GM19240 (cell line): ENCODE measurements around the gene SH3RF3.

ENCODE experiments used
- DNase-seq: peaks from one replicate; pipeline ENCODE4 v3.0.0; 2011; ENCODE audit warnings: low spot score; ENCODE audit not compliant: insufficient read length

The SH3RF3 gene

GRCh38 chr2:109199790-109200189, 70.8 kb downstream of the SH3RF3 start:
- no peak for DNase-seq

DNA sequence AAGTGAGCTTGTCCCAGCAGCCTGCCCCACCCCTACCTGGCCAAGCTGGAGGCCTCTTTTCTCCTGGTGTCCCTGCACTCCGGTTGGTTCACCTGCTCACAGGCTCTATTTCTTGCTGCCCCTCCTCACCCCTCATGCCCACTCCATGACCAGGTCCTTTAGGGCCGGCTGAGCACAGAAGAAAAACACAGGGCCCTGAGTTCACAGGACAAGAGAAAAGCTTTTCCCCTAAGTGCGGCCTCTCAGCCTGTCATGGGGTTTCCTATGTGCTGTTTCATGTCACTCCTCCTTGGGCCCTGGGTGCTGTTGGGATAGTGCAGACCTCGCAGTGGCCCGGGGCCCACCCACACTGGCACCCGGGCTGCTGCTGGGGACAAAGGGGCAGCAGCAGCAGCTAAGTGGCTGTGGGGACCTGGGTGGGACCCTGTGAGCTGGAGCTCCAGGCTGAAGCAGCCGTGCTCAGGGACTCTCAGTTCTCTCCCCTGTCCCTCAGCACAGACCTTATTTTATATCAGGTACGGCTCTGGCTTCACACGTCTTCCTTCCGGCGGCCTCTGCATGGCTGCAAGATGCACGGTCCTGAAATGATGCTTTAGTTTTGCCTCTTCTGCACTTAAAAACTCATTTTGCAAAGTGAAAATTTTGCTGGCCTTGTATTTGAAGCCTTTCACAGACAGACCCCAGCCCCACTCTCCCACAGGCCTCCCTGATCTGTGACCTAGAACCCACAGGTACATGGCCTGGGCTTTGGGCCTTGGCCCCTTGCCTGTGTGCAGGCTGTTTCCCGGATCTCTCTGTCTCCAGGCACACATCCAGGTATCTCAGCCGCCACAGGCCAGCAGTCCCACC, 71.8 kb downstream of the SH3RF3 start:
- no peak for DNase-seq

- no peak for DNase-seq
These were observed 72.7 kb downstream of the SH3RF3 start for GRCh38 chr2:109201465-109202327.

GRCh38 chr2:109202486-109202885, 73.5 kb downstream of the SH3RF3 start:
- DNase-seq, result no peak

GRCh38 chr2:109203246-109204011, 74.4 kb downstream of the SH3RF3 start:
- no peak for DNase-seq

DNA sequence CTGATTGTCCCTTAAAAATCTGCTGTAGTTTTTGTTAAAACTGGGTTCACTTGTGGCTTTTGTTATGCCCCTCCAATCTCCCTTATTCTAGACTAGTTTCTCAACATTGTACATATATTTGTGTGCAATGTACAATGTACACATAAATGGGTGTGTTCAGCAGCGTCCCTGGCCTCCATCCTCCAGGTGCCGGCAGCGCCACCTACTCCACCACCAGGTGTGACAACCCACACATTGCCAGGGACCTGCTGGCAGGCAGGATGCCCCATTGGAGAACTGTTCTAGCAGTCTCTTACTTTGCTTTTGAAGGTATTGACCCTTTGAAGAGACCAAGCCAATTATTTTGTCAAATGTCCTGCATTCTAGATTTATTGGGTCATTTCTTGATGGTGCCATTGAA, 75.4 kb downstream of the SH3RF3 start:
- DNase-seq, result no peak

DNA sequence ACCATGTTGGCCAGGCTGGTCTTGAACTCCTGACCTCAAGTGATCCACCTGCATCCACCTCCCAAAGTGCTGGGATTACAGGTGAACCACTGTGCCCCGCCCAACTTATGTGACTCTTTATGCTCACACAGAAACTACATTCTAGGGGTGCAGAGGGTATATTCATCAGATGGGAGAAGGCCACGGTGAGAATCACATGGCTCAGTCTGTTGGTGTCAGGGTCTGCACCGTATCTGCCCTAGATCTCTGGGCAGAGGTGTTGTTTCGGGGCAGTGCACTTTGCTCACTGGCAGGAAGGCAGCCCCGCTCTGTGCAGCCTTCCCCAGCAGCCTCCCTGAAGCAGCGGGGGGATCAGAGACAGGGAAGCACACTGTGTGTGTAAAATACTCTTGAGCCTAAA, 76.4 kb downstream of the SH3RF3 start:
- no peak for DNase-seq

DNA sequence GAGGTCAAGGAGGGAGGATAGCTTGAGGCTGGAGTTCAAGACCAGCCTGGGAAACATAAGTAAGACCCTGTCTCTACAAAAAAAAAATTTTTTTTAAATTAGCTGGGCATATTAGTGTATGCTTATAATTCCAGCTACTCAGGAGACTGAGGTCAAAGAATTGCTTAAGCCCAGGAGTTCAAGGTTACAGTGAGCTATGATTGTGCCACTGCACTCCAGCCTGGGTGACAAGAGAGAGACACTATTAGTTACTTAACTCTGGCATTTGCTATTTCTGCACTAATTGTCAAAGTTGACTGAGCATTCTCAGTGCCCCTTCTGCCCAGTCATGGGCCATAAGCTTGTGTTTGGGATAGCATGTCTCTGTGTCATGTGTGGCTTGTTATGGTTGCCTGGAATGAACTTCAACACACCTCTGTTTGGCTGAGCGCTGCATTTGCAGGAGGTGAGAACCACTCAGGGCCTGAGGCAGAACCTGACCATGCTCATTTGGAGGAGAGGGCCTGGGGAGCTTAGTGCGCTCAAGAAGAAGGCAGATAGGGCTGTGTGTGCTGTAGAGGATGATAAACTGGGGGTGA, 77.7 kb downstream of the SH3RF3 start:
- no peak for DNase-seq

DNA sequence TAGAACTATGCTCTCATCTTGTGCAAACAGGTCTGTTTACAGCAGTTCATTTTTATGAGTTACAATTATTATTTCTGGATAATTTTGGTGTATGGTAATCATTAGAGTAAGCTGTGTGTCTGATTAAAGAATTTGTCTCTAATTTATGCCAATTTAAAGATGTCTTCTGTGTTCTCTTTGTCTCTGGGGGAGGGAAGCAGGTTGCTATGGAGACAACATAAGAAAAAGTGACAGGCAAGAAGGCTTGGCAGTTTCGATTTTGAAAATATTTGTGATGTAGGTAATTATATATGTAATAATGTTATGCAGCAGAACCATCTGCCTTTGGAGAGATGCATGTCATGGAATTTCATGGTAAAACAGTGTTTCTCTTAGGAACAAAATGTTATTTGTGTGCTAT, 78.2 kb downstream of the SH3RF3 start:
- DNase-seq, result no peak

GRCh38 chr2:109208071-109208950, 79.3 kb downstream of the SH3RF3 start:
- DNase-seq, result no peak

DNA sequence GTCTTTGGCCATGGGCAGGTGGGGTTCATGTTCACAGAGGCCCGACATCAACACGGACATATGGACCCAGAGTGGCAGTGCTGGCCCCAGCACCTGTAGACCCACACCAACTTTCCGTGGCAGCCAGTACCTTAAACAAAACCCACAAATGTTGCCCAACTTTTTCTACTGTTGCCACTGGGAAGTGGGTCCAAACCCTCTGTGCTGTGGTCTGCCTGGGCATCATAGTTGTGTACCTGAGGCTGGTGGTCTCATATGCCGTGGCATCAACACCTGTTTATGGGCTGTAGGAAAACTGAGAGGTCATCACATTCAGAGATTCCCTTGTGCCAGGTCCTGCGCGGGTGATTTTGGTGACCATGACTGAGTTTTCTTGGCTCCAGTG, 79.9 kb downstream of the SH3RF3 start:
- no peak for DNase-seq

DNA sequence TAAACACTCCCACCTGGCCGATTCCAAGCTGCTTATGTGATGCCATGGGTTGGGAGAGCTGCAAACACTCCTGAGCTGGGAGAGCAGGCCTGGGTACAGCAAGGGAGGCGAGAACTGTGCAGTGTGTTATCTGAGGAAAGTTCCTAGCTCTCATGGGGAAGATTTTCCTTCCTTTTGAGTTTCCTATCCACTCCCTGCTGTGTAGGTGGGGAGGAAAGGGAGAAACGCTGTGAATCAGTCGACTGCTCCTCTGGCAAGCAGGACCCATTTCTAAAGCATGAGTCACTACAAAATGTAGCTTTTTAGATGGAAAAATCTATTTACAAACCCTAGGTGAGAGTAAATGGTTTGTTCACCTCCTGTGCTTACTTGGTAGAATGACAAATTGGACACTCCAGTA, 80.4 kb downstream of the SH3RF3 start:
- DNase-seq, result no peak

DNA sequence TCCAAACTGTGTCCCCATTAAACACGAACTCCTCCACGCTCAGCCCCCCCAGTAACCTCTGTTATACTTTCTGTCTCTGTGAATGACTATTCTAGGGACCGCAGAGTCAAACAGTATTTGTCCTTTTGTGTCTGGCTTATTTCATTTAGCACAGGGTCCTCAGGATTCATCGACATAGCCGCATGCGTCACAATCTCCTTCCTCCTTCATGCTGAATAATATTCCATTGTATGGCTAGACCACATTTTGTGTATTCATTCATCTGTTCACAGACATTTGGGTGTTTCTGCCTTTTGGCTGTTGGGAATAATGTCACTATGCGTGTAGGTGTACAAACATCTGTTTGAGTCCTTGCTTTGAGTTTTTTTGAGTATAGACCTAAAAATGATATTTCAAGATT, 80.9 kb downstream of the SH3RF3 start:
- no peak for DNase-seq

DNA sequence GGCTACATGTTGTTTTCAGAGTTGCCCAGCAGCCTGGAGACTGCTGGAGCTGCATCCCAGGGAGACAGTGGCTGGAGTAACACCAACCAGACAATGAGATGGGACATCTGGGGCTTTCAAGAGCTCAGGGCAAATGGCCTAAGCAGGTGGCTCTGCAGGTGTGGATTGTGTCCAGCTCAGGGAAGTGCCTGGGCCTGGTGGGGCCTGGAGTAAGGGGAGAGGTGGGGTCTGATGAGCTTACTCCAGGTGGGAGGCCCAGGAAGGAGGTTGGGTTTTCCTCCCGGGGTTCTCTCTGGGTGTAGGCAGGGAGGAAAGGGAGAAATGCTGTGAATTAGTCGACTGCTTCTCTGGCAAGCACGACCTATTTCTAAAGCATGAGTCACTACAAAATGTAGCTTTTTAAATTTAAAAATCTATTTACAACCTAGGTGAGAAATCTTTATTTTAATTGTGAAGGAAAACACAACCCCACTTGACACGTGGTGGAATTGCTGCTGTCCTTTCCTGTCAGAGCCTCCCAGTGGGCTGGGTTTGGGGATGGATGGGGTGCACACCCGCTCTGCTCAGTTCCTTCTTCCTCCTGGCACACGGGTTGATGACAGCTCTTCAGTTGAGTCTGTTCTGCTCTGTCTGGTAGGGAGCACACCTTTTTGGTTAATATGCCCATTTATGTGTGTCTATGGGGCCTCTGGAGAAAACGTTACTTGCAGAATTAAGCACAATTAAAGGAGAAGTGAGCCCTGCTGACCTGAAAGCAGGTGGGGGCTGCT, 81.6 kb downstream of the SH3RF3 start:
- DNase-seq, result no peak

DNA sequence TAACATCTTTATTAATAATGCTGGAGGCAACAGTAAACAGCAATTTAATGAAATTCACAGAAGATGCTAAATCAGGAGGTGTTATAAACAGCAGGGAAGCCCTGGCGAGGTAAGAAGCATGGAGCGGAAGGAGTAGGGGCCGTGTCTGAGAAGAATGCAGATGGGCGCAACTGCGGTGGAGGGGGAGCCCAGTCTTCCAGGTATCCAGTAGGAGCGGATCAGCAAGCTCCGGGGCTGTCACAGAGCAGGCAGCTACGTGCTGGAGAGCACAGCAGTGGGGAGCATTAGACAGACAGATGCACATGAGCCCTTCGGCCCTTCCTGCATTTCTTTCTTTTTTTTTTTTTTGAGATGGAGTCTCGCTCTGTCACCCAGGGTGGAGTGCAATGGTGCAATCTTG, 82.3 kb downstream of the SH3RF3 start:
- no peak for DNase-seq

- no peak for DNase-seq
These were observed 84.0 kb downstream of the SH3RF3 start for GRCh38 chr2:109212836-109213563.

GRCh38 chr2:109213646-109214433, 84.8 kb downstream of the SH3RF3 start:
- no peak for DNase-seq

DNA sequence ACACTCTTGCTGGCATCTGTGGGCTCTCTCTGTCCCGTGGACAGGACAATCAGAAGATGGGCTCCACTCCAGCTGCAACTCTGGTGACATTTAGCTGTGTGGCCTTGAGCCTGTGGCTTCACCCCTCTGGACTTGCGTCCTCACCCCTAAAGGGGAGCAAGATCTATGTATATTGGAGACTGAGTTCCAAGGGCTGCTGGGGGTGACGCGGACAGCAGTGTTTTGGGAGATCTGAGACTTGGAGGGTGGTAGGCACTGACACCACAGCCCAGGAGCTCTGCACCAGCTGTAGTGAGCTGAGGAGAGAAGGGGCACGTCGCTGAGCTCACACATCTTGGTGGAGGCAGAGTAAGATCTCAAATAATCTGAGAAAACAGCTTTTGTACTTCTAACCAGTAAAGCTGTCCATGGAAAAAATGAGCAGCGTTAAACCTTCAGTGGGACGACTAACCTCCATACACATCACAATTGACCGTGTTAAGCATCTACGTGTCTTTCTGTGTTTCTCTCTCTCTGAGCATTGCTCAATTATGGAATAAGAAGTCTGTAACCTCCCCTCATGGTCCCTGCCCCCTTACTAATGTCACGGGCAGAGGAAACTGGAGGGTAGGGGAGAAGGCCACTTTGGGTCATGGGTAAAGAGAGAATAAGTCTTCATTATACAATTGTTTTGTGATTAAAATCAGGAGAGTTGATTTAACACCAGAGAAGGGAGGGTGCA, 85.8 kb downstream of the SH3RF3 start:
- no peak for DNase-seq
